GM23338 (cell line): ENCODE data around the gene KSR2. TPM values are rescaled to one million over a fixed set of nuclear protein-coding genes. Genes with fewer than 3 reads are reported as not detected.

ENCODE experiments used
- ATAC-seq: fragments of 200-7000 bp; cut with Tn5 transposase; 3 replicates; pipeline ENCODE4 v1.9.1; 2020
- DNase-seq: peaks from one replicate; pipeline ENCODE4 v3.0.0-alpha.2; 2015; ENCODE audit warnings: low spot score
- H2AFZ ChIP-seq: fragments of 200-600 bp; sonication (generic); 2 replicates; pipeline ENCODE4 v1.8.0; 2016; ENCODE audit warnings: antibody characterized with exemption, mild to moderate bottlenecking, moderate library complexity
- H3F3A ChIP-seq: fragments of 200-600 bp; sonication (generic); replicated peaks from 2 replicates; pipeline ENCODE4 v1.8.0; 2017; ENCODE audit warnings: antibody characterized with exemption, mixed run types, low read depth
- H3K27ac ChIP-seq: fragments of 200-600 bp; sonication (generic); 2 replicates; pipeline ENCODE4 v1.6.1; 2016; ENCODE audit warnings: low read depth
- H3K27me3 ChIP-seq: fragments of 200-600 bp; sonication (generic); 2 replicates; pipeline ENCODE4 v1.8.0; 2016; ENCODE audit warnings: mild to moderate bottlenecking, mixed run types, moderate library complexity; ENCODE audit not compliant: insufficient read depth
- H3K36me3 ChIP-seq: fragments of 200-600 bp; sonication (generic); 2 replicates; pipeline ENCODE4 v1.8.0; 2016; ENCODE audit warnings: mild to moderate bottlenecking; ENCODE audit not compliant: insufficient read depth
- H3K4me1 ChIP-seq: fragments of 200-600 bp; sonication (generic); 2 replicates; pipeline ENCODE4 v1.8.0; 2016; ENCODE audit warnings: mild to moderate bottlenecking, moderate library complexity; ENCODE audit not compliant: insufficient read depth
- H3K4me2 ChIP-seq: fragments of 200-600 bp; sonication (generic); 2 replicates; pipeline ENCODE4 v1.7.1; 2017; ENCODE audit warnings: mixed run types
- H3K4me3 ChIP-seq: fragments of 200-600 bp; sonication (generic); 2 replicates; pipeline ENCODE4 v1.6.1; 2016; ENCODE audit warnings: mixed run types
- H3K79me2 ChIP-seq: fragments of 200-600 bp; sonication (generic); replicated peaks from 2 replicates; pipeline ENCODE4 v1.8.0; 2017; ENCODE audit warnings: mild to moderate bottlenecking; ENCODE audit not compliant: insufficient read depth
- H3K9me2 ChIP-seq: fragments of 200-600 bp; sonication (generic); 2 replicates; pipeline ENCODE4 v1.8.0; 2017; ENCODE audit not compliant: insufficient read depth
- H4K20me1 ChIP-seq: fragments of 200-600 bp; sonication (generic); replicated peaks from 2 replicates; pipeline ENCODE4 v1.8.0; 2017; ENCODE audit warnings: mild to moderate bottlenecking; ENCODE audit not compliant: insufficient read depth
- H3K27ac Mint-ChIP-seq: 2 replicates; pipeline ENCODE4 v1.8.0; 2020; ENCODE audit warnings: inconsistent platforms, mild to moderate bottlenecking, moderate library complexity, mixed read lengths
- H3K27me3 Mint-ChIP-seq: 3 replicates; pipeline ENCODE4 v1.8.0; 2022; ENCODE audit warnings: low read depth, mild to moderate bottlenecking, moderate library complexity, mixed read lengths, inconsistent platforms; ENCODE audit not compliant: insufficient read depth, poor library complexity
- H3K36me3 Mint-ChIP-seq: 3 replicates; pipeline ENCODE4 v1.8.0; 2021; ENCODE audit warnings: low read depth, mild to moderate bottlenecking, inconsistent platforms, moderate library complexity, mixed read lengths
- H3K4me1 Mint-ChIP-seq: 3 replicates; pipeline ENCODE4 v1.8.0; 2020; ENCODE audit warnings: mild to moderate bottlenecking, inconsistent platforms, mixed read lengths
- H3K4me3 Mint-ChIP-seq: 3 replicates; pipeline ENCODE4 v1.8.0; 2021; ENCODE audit warnings: moderate library complexity, mild to moderate bottlenecking, inconsistent platforms, mixed read lengths
- H3K9me3 Mint-ChIP-seq: 3 replicates; pipeline ENCODE4 v1.8.0; 2020; ENCODE audit warnings: moderate library complexity, mild to moderate bottlenecking, inconsistent platforms, mixed read lengths
- CREB1 ChIP-seq: fragments of 250-450 bp; sonication (Bioruptor Pico); IDR thresholded peaks from 2 replicates; pipeline ENCODE4 v1.5.0; 2020; ENCODE audit warnings: low read depth, mild to moderate bottlenecking, moderate library complexity
- CTCF ChIP-seq, 2 experiments: fragments of 200-600 bp in 1 of 2; sonication (generic) in 1 of 2; conservative IDR thresholded peaks; 2 replicates each; pipeline versions ENCODE4 v1.5.1 to v1.6.1; 2016 to 2017; ENCODE audit warnings: antibody characterized with exemption in 2 of 2, low read depth in 2 of 2, mild to moderate bottlenecking in 2 of 2, moderate library complexity in 1 of 2
- EZH2phosphoT487 ChIP-seq: fragments of 200-600 bp; sonication (generic); IDR thresholded peaks from one replicate; pipeline ENCODE4 v1.8.1; 2018; ENCODE audit warnings: antibody characterized with exemption; ENCODE audit not compliant: unreplicated experiment
- JUNB ChIP-seq: IDR thresholded peaks from one replicate; pipeline ENCODE4 v1.6.1; 2016; ENCODE audit warnings: antibody characterized with exemption; ENCODE audit not compliant: unreplicated experiment
- POLR2AphosphoS5 ChIP-seq: IDR thresholded peaks from 2 replicates; pipeline ENCODE4 v1.6.1; 2016; ENCODE audit warnings: antibody characterized with exemption, low read depth
- STAT1 ChIP-seq: IDR thresholded peaks from one replicate; pipeline ENCODE4 v1.6.1; 2016; ENCODE audit warnings: antibody characterized with exemption; ENCODE audit not compliant: unreplicated experiment
- ZNF114 ChIP-seq: fragments of 250-450 bp; sonication (Bioruptor Pico); IDR thresholded peaks from 2 replicates; pipeline ENCODE4 v1.5.0; 2020; ENCODE audit warnings: mild to moderate bottlenecking, moderate library complexity
- ZNF331 ChIP-seq: fragments of 250-450 bp; sonication (Bioruptor Pico); IDR thresholded peaks from 2 replicates; pipeline ENCODE4 v1.5.0; 2020; ENCODE audit warnings: low read depth, mild to moderate bottlenecking, moderate library complexity
- ZNF462 ChIP-seq: fragments of 250-450 bp; sonication (Bioruptor Pico); IDR thresholded peaks from 2 replicates; pipeline ENCODE4 v1.5.0; 2020; ENCODE audit warnings: mild to moderate bottlenecking, moderate library complexity
- polyA plus RNA-seq: library from polyadenylated mRNA; unstranded; fragments of >200 nt; fragmentation: Nextera tagmentation; extraction: Ambion mirVana; gene quantifications from 2 replicates; pipeline ENCODE4 v1.2.1, GENCODE V29; 2016
- total RNA-seq: library from RNA; depleted of rRNA; stranded (reverse); fragments of >200 nt; shearing (Covaris generic); gene quantifications from 2 replicates; pipeline ENCODE4 v1.2.3, GENCODE V29; 2014
- TF ChIP-seq, protein P1 (sequence below): IDR thresholded peaks from one replicate; pipeline ENCODE4 v1.6.1; 2018; ENCODE audit warnings: antibody characterized with exemption; ENCODE audit not compliant: unreplicated experiment

The KSR2 gene
- total and polyA plus RNA-seq, 2 experiments from 2014 or later, result 1.1 to 2.7 TPM

DNA sequence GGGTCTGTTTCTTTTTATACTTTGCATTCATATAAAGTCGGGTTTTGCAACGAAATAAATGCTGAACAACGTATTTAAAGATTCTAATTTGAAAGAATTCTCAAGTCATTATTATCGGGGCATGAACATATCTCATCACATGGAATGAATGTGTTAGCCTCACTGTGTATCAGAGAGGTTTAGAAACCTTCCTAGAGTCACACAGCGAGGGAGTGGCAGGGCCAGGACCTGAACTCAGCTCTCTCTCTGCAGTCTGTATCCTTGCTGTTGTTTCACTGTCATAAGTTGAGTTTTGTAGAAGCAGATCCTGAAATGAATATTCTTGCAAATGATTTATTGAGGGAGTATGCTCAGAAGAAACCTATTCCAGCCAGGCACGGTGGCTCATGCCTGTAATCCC, 398.2 kb downstream of the KSR2 start:
- Histone ChIP-seq H3F3A (no peaks in the 10 kb centered on the region), H3K9me2 (no peaks in the 10 kb centered on the region), H3K79me2 (no peaks in the 10 kb centered on the region), H4K20me1 (no peaks in the 10 kb centered on the region; the same call in 1 of the 2 replicates), H3K27ac (no peak overlapping the region), H3K4me3 (no peak overlapping the region), H3K4me2 (no peak overlapping the region), H3K27me3 (no peaks in the 10 kb centered on the region), H2AFZ (no peak overlapping the region), H3K4me1 (peaks cover 9% of the 10 kb centered on the region; the same call in 1 of the 2 replicates), H3K36me3 (no peaks in the 10 kb centered on the region)
- Mint-ChIP-seq H3K36me3 (no peaks in the 10 kb centered on the region), H3K4me1 (peaks cover 20% of the 10 kb centered on the region), H3K4me3 (no peak overlapping the region), H3K27ac (no peak overlapping the region), H3K27me3 (peaks cover 4% of the 10 kb centered on the region), H3K9me3 (no peaks in the 10 kb centered on the region)
- no peak for TF ChIP-seq JUNB
- TF ChIP-seq, protein P1, sequence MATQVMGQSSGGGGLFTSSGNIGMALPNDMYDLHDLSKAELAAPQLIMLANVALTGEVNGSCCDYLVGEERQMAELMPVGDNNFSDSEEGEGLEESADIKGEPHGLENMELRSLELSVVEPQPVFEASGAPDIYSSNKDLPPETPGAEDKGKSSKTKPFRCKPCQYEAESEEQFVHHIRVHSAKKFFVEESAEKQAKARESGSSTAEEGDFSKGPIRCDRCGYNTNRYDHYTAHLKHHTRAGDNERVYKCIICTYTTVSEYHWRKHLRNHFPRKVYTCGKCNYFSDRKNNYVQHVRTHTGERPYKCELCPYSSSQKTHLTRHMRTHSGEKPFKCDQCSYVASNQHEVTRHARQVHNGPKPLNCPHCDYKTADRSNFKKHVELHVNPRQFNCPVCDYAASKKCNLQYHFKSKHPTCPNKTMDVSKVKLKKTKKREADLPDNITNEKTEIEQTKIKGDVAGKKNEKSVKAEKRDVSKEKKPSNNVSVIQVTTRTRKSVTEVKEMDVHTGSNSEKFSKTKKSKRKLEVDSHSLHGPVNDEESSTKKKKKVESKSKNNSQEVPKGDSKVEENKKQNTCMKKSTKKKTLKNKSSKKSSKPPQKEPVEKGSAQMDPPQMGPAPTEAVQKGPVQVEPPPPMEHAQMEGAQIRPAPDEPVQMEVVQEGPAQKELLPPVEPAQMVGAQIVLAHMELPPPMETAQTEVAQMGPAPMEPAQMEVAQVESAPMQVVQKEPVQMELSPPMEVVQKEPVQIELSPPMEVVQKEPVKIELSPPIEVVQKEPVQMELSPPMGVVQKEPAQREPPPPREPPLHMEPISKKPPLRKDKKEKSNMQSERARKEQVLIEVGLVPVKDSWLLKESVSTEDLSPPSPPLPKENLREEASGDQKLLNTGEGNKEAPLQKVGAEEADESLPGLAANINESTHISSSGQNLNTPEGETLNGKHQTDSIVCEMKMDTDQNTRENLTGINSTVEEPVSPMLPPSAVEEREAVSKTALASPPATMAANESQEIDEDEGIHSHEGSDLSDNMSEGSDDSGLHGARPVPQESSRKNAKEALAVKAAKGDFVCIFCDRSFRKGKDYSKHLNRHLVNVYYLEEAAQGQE, result no peak
- no peak for TF ChIP-seq POLR2AphosphoS5
- no peak for TF ChIP-seq ZNF331 (CRISPR knock-in tag)
- no peak for TF ChIP-seq CTCF (conservative IDR thresholded peaks at IDR 0.05; ENCODE audit: low read depth in 2 of 2)
- TF ChIP-seq EZH2phosphoT487, result no peak
- TF ChIP-seq ZNF114, result no peak
- TF ChIP-seq CREB1 (CRISPR knock-in tag), result no peak
- TF ChIP-seq STAT1, result no peak
- TF ChIP-seq ZNF462 (CRISPR knock-in tag), result no peak
- no peak for ATAC-seq
- DNase-seq, result no peak
